ENCODE data around the gene ADARB1.

ADARB1 gene

GRCh38 chr21:45078877-45079281 is 4.5 kb downstream of the ADARB1 start:
- Histone ChIP-seq H3K4me3 (replicated peaks; ENCODE audit: low read depth, low read length) (no peak overlapping the region), H3K36me3 (ENCODE audit: control insufficient read depth, insufficient read depth, low read length) (no peaks in the 10 kb centered on the region), H3K27me3 (replicated peaks; ENCODE audit: control insufficient read depth, insufficient read depth, low read length) (no peaks in the 10 kb centered on the region; the same call in none of the 2 replicates)
- no peak for DNase-seq (ENCODE audit: extremely low read depth, insufficient read length)
- TF ChIP-seq CTCF (IDR thresholded peaks at IDR 0.05; ENCODE audit: insufficient read depth, low read length, poor library complexity, severe bottlenecking), result no peak

DNA sequence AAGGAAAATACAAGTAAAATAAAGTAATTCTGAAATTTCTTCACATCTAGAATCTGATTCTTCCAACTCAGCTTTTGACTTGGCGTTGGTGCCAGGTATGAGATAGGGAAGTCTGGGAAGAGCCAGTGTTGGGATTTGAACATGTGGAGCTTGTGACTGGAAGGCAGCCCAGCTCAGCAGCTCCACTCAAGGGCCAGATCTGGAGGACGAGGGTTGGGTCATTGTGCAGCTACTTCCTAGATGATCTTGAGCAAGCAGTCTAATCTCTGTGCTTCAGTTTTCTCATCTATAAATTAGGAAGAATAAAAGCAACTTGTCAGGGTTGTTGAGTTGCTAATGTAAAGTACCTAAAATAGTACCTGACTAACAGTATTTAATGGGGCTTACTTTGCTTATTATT is 5.0 kb downstream of the ADARB1 start:
- Histone ChIP-seq H3K27me3 (replicated peaks; ENCODE audit: control insufficient read depth, insufficient read depth, low read length) (no peaks in the 10 kb centered on the region; the same call in none of the 2 replicates), H3K4me3 (replicated peaks; ENCODE audit: low read depth, low read length) (no peak overlapping the region), H3K36me3 (ENCODE audit: control insufficient read depth, insufficient read depth, low read length) (no peaks in the 10 kb centered on the region)
- DNase-seq (ENCODE audit: extremely low read depth, insufficient read length), result no peak
- TF ChIP-seq CTCF (IDR thresholded peaks at IDR 0.05; ENCODE audit: insufficient read depth, low read length, poor library complexity, severe bottlenecking), result no peak

DNA sequence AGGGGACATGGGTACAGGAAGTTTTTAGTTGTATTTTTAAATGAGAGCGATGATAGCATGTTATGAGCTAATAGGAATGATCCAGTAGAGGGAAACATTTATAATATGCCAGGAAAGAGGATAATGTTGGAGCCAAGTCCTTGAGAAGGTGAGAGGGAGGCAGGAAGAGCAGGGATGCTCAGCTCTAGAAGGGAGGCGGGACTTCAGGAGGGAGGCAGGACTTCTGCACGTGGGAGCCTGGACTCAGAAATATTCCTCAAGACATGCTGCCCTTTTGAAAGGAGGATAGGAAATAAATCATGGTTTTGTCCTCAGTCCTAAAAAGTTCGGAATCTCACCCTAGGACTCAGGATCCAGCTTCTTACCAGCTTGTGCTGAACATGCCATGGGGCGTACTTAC is 5.9 kb downstream of the ADARB1 start:
- H3K27me3 ChIP-seq (replicated peaks; ENCODE audit: control insufficient read depth, insufficient read depth, low read length), result no peaks in the 10 kb centered on the region; the same call in none of the 2 replicates
- no peak for TF ChIP-seq CTCF (IDR thresholded peaks at IDR 0.05; ENCODE audit: insufficient read depth, low read length, poor library complexity, severe bottlenecking)
- no peak for DNase-seq (ENCODE audit: extremely low read depth, insufficient read length)
- no peaks in the 10 kb centered on the region for H3K36me3 ChIP-seq (ENCODE audit: control insufficient read depth, insufficient read depth, low read length)
- no peak overlapping the region for H3K4me3 ChIP-seq (replicated peaks; ENCODE audit: low read depth, low read length)

DNA sequence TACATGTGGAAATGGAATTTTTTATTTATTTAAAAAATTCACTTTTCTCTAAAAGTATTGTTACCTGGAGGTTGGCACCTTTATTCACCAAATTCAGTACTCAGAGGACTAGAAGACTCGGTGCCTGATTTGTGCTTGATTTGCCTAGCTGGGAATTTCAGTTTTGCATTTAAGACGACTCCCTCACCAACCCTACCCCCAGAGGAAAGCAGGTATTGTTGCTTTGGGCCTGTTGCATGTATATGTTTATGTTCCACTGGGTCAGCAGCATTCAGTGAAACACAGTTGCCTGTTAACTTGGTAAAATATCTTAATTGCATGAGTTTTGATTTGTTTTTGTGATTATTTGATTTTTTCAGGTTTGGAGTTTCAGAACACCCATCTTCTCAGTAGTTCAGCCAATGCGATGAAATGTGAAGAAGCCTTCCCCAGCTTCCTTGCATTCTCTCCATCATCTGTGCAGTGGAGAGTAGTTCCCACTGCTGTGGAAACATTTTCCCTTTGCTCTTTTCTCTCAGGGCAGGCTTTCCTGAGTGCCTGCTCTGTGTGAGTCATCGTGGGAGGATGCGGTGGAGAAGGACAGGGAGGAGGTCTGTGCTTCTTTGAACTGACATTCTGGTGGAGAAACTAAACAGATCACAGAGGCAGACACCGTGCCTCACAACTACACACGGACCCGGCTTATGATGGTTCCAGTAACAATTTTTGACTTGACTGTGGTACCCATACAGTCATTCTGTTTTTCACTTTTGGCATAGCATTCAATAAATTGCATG is 6.4 kb downstream of the ADARB1 start:
- no peak for DNase-seq (ENCODE audit: extremely low read depth, insufficient read length)
- Histone ChIP-seq H3K4me3 (replicated peaks; ENCODE audit: low read depth, low read length) (no peak overlapping the region), H3K27me3 (replicated peaks; ENCODE audit: control insufficient read depth, insufficient read depth, low read length) (no peaks in the 10 kb centered on the region; the same call in 1 of the 2 replicates), H3K36me3 (ENCODE audit: control insufficient read depth, insufficient read depth, low read length) (no peaks in the 10 kb centered on the region)
- no peak for TF ChIP-seq CTCF (IDR thresholded peaks at IDR 0.05; ENCODE audit: insufficient read depth, low read length, poor library complexity, severe bottlenecking)

DNA sequence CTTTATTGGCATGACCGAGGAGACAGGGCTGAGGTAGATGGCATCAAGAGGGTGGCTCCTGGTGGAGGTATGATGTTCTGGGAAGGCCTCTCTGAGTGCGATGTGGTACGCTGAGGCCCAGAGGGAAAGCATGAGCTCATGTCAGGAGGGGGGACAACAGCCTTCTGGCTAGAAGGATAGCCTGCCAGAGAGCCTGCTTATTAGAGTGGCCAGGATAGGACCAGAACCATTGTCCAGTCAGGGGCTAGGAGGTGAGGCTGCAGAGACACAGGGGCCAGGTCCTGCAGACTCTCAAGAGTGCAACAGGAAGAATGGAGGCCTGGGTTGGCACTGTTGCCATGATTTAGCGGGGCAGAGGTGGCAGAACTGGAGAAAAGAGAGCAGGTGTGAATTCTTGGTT is 7.3 kb downstream of the ADARB1 start:
- no peak overlapping the region for H3K4me3 ChIP-seq (replicated peaks; ENCODE audit: low read depth, low read length)
- H3K27me3 ChIP-seq (replicated peaks; ENCODE audit: control insufficient read depth, insufficient read depth, low read length), result no peaks in the 10 kb centered on the region
- no peak for TF ChIP-seq CTCF (IDR thresholded peaks at IDR 0.05; ENCODE audit: insufficient read depth, low read length, poor library complexity, severe bottlenecking)
- H3K36me3 ChIP-seq (ENCODE audit: control insufficient read depth, insufficient read depth, low read length), result no peaks in the 10 kb centered on the region
- no peak for DNase-seq (ENCODE audit: extremely low read depth, insufficient read length)
